Measurements from ENCODE around the gene ARHGAP42.
"Not testable (repeated sequence)": the region's sequence is repeated elsewhere in the genome, so short reads cannot be mapped to it uniquely, and the experiment has no call there.

Gene ARHGAP42

DNA sequence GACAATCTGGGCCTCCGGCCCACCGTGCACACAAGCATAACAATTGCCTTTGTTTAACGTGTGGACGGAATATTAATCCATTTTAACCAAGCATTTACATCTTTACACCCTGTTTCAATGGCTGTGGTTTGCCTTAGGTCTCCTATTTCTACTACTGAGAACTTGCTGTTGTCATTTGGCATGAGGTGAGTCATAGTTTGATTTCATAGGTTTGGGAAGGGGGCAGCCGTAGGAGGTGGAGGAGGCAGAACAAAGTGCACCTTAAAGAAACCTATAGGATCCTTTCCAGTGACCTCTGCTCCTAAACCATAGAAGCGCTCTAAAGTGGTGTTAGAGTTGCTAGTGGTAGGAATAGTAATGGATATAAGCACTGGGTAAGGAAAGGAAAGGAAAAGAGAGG lies 59.4 kb downstream of the ARHGAP42 start:
- Histone ChIP-seq H3K9me3 (ENCODE audit: low read length) (no peaks in the 10 kb centered on the region), H2AFZ (ENCODE audit: low read length) (no peak overlapping the region), H3F3A (ENCODE audit: insufficient read depth, low read length) (no peaks in the 10 kb centered on the region), H3K4me3 (ENCODE audit: low read depth, low read length, poor library complexity, severe bottlenecking) (no peak overlapping the region), H3K27me3 (ENCODE audit: insufficient read depth, low read length) (no peaks in the 10 kb centered on the region), H3K9me2 (ENCODE audit: low read depth, low read length) (no peaks in the 10 kb centered on the region), H3K27ac (ENCODE audit: low read depth, low read length, poor library complexity, severe bottlenecking) (no peak overlapping the region), H3K79me2 (ENCODE audit: insufficient read depth, low read length) (no peaks in the 10 kb centered on the region), H3K9ac (ENCODE audit: low read length) (no peak overlapping the region), H3K36me3 (ENCODE audit: insufficient read depth, low read length) (no peaks in the 10 kb centered on the region), H4K20me1 (ENCODE audit: insufficient read depth, low read length) (no peaks in the 10 kb centered on the region), H3K4me2 (ENCODE audit: low read length) (no peak overlapping the region), H3K4me1 (ENCODE audit: insufficient read depth, low read length, severe bottlenecking) (no peaks in the 10 kb centered on the region)
- TF ChIP-seq EZH2 (IDR thresholded peaks at IDR 0.05; ENCODE audit: borderline replicate concordance, low read length), result no peak
- TF ChIP-seq, protein P1, sequence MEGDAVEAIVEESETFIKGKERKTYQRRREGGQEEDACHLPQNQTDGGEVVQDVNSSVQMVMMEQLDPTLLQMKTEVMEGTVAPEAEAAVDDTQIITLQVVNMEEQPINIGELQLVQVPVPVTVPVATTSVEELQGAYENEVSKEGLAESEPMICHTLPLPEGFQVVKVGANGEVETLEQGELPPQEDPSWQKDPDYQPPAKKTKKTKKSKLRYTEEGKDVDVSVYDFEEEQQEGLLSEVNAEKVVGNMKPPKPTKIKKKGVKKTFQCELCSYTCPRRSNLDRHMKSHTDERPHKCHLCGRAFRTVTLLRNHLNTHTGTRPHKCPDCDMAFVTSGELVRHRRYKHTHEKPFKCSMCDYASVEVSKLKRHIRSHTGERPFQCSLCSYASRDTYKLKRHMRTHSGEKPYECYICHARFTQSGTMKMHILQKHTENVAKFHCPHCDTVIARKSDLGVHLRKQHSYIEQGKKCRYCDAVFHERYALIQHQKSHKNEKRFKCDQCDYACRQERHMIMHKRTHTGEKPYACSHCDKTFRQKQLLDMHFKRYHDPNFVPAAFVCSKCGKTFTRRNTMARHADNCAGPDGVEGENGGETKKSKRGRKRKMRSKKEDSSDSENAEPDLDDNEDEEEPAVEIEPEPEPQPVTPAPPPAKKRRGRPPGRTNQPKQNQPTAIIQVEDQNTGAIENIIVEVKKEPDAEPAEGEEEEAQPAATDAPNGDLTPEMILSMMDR (IDR thresholded peaks at IDR 0.05; ENCODE audit: low read length), result no peak

DNA sequence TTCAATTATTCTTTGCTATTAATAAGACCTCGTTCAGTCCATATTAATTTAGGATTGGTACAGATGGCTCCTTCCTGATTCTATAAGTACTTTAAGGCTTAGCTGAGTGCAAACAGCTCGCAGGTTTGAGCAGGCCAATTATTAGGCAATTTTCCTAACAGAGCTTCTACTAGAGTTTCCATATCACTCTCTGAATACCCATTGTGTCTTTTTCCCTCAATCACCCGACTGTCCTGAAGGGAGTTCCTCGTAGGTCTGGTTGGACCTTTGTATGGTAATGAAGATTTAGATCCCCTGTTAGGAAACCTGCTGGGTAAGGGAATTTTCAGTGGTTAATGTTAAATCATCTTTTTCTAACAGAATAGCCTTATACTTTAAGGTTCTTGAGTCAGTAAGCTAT lies 61.1 kb downstream of the ARHGAP42 start:
- H3K4me3 ChIP-seq (ENCODE audit: low read depth, low read length, poor library complexity, severe bottlenecking), result no peak overlapping the region
- H3K27me3 ChIP-seq (ENCODE audit: insufficient read depth, low read length), result no peaks in the 10 kb centered on the region
- no peak overlapping the region for H3K9ac ChIP-seq (ENCODE audit: low read length)
- no peaks in the 10 kb centered on the region for H3F3A ChIP-seq (ENCODE audit: insufficient read depth, low read length)
- H3K79me2 ChIP-seq (ENCODE audit: insufficient read depth, low read length), result no peaks in the 10 kb centered on the region
- no peaks in the 10 kb centered on the region for H4K20me1 ChIP-seq (ENCODE audit: insufficient read depth, low read length)
- H3K4me2 ChIP-seq (ENCODE audit: low read length), result no peak overlapping the region
- H3K27ac ChIP-seq (ENCODE audit: low read depth, low read length, poor library complexity, severe bottlenecking), result no peak overlapping the region
- H3K4me1 ChIP-seq (ENCODE audit: insufficient read depth, low read length, severe bottlenecking), result no peaks in the 10 kb centered on the region
- no peaks in the 10 kb centered on the region for H3K9me3 ChIP-seq (ENCODE audit: low read length)
- no peak for TF ChIP-seq EZH2 (IDR thresholded peaks at IDR 0.05; ENCODE audit: borderline replicate concordance, low read length)
- TF ChIP-seq, protein P1 (IDR thresholded peaks at IDR 0.05; ENCODE audit: low read length), result no peak
- no peak overlapping the region for H2AFZ ChIP-seq (ENCODE audit: low read length)
- no peaks in the 10 kb centered on the region for H3K9me2 ChIP-seq (ENCODE audit: low read depth, low read length)
- H3K36me3 ChIP-seq (ENCODE audit: insufficient read depth, low read length), result no peaks in the 10 kb centered on the region

- not testable (repeated sequence) for H2AFZ ChIP-seq (ENCODE audit: low read length); H3K9ac ChIP-seq (ENCODE audit: low read length); H3K36me3 ChIP-seq (ENCODE audit: insufficient read depth, low read length); H3K9me3 ChIP-seq (ENCODE audit: low read length); H3K27me3 ChIP-seq (ENCODE audit: insufficient read depth, low read length); H3F3A ChIP-seq (ENCODE audit: insufficient read depth, low read length); H3K27ac ChIP-seq (ENCODE audit: low read depth, low read length, poor library complexity, severe bottlenecking); H4K20me1 ChIP-seq (ENCODE audit: insufficient read depth, low read length); H3K4me2 ChIP-seq (ENCODE audit: low read length); H3K79me2 ChIP-seq (ENCODE audit: insufficient read depth, low read length); H3K4me3 ChIP-seq (ENCODE audit: low read depth, low read length, poor library complexity, severe bottlenecking); H3K4me1 ChIP-seq (ENCODE audit: insufficient read depth, low read length, severe bottlenecking); H3K9me2 ChIP-seq (ENCODE audit: low read depth, low read length)
Measured at GRCh38 chr11:100749887-100750565, 62.9 kb downstream of the ARHGAP42 start.

GRCh38 chr11:100750566-100750891 lies 63.4 kb downstream of the ARHGAP42 start:
- H3K9me3 ChIP-seq (ENCODE audit: low read length); H3K4me1 ChIP-seq (ENCODE audit: insufficient read depth, low read length, severe bottlenecking); H3F3A ChIP-seq (ENCODE audit: insufficient read depth, low read length); H3K36me3 ChIP-seq (ENCODE audit: insufficient read depth, low read length); H2AFZ ChIP-seq (ENCODE audit: low read length); H3K9me2 ChIP-seq (ENCODE audit: low read depth, low read length); H3K27ac ChIP-seq (ENCODE audit: low read depth, low read length, poor library complexity, severe bottlenecking); H4K20me1 ChIP-seq (ENCODE audit: insufficient read depth, low read length); H3K79me2 ChIP-seq (ENCODE audit: insufficient read depth, low read length); H3K9ac ChIP-seq (ENCODE audit: low read length); H3K4me2 ChIP-seq (ENCODE audit: low read length); H3K4me3 ChIP-seq (ENCODE audit: low read depth, low read length, poor library complexity, severe bottlenecking); H3K27me3 ChIP-seq (ENCODE audit: insufficient read depth, low read length): not testable (repeated sequence)

Data from OCI-LY1 (cell line).